Urinary bladder (tissue), 4 donors: ENCODE data around the gene NOC4L. TPM values are rescaled to one million over a fixed set of nuclear protein-coding genes. Genes with fewer than 3 reads are reported as not detected.
"Not testable (repeated sequence)": the region's sequence is repeated elsewhere in the genome, so short reads cannot be mapped to it uniquely, and the experiment has no call there.

Experiments used
- DNase-seq: peaks from one replicate; pipeline ENCODE4 v3.0.0-alpha.2; 2015; ENCODE audit errors: extremely low spot score
- H3K27ac ChIP-seq: one replicate; pipeline ENCODE4 v1.5.1; 2013; ENCODE audit warnings: low read depth, mild to moderate bottlenecking, moderate library complexity
- H3K36me3 ChIP-seq: one replicate; pipeline ENCODE4 v1.6.1; 2013; ENCODE audit warnings: mild to moderate bottlenecking, moderate library complexity; ENCODE audit not compliant: insufficient read depth
- H3K4me1 ChIP-seq: one replicate; pipeline ENCODE4 v1.6.1; 2013; ENCODE audit warnings: mild to moderate bottlenecking, moderate library complexity; ENCODE audit not compliant: insufficient read depth
- H3K4me3 ChIP-seq: one replicate; pipeline ENCODE4 v1.5.1; 2013; ENCODE audit warnings: low read depth, low read length
- WGBS: extraction: QIAGEN DNeasy Blood & Tissue Kit; methylation state at CpG from one replicate; pipeline ENCODE4 v1.1.7; 2013; 5-methylcytosine and 5-hydroxymethylcytosine counted together
- polyA plus RNA-seq: library from polyadenylated mRNA; stranded (reverse); fragments of 200-250 nt; gene quantifications from one replicate; pipeline ENCODE4 v1.2.3, GENCODE V29; 2013
- total RNA-seq: library from RNA; depleted of rRNA; stranded (reverse); fragments of >200 nt; gene quantifications from one replicate; pipeline ENCODE4 v1.2.3, GENCODE V29; 2014
- donor health status: healthy with polysubstance abuse.
- donor health status: healthy.

Gene NOC4L
- total and polyA plus RNA-seq, 2 donors, result 4.3 to 24.4 TPM

DNA sequence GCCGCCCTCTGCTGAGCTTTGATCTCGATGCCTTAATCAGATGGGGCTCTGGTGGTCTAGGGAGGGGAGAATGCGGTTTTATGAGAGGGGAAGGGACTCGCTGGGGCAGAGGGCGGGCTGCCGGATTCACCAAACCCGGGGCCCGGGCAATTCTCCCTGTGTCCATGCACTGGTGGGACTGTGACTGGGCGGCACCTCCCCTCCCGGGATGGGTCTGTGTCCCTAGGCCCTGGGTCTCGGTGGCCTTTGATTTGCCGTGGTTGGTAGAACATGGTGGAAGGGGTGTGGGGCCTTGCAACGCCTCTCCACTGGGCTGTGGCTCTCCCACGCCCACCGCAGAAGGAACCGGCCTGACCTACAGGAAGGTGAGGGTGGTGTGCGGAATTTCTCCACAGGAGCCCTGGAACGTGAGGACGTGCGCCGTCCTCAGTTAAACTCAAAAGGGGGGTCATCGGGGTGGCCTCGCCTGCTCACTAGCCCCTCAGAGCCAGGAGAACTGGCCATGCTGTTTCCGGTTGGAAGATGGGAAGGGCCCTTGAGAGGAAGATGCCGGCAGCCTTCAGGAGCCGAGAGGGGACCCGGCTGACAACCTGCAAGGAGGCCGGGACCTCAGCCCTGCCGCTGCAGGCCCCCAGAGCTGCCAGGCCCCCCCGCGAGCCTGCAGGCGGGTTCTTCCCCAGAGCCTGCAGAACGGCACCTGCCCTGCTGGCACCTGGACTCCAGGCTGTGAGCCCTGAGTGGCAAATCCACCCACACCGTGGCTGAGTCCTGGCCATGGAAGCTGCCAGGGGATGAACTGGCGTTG is 43.6 kb downstream of the NOC4L start:
- Histone ChIP-seq H3K4me1 (no peaks in the 10 kb centered on the region), H3K36me3 (no peaks in the 10 kb centered on the region), H3K27ac (no peak overlapping the region), H3K4me3 (no peak overlapping the region)
- WGBS, result 89% methylated on average over 35 of the region's 35 CpGs
- DNase-seq, result no peak

DNA sequence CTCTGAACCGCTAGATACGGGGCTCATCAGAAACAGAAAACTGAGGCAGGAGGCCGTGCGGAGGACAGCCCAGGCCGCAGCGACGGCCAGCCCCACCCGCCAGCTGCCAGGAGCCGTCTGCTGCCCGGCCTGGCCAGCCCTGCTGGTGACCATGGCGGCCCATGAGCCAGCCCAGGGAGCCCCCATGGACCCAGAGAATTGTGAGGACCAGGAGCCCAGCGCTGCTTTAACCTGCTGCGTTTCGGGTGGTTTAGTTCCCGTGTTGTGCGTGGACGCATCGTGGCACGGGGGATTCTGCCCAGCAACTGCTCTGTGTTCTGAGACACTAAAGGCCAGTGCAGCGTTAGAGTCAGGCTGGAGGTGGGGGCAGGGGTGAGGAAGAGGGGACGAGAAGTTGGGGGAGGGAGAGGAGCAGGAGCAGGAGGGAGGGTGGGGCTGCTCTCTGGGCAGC is 44.2 kb downstream of the NOC4L start:
- DNase-seq, result no peak
- H3K36me3 ChIP-seq, result no peaks in the 10 kb centered on the region
- H3K4me1 ChIP-seq, result no peaks in the 10 kb centered on the region
- WGBS, result 84% methylated on average over 21 of the region's 21 CpGs
- no peak overlapping the region for H3K27ac ChIP-seq
- H3K4me3 ChIP-seq, result no peak overlapping the region

DNA sequence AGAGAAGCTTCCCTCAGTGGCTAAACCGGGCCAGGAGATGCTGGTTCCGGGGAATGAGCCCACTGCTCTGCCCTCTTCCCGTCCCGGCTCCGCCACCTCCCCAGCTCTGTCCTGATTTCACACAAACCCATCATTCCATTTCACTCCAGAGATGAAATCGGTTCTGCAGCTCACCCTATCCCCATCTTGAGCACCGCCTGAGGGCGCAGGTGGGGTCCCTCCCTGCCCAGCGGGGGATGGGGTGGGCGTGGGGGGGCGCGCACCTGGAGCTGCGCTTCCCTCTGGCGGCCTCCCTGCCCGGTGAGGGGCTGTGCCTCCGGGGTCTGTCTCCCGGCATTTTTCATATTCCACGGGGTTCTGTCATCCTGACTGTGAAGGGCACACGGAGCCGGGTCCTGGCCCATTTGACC is 44.7 kb downstream of the NOC4L start:
- DNase-seq, result no peak
- Histone ChIP-seq H3K4me3 (peak overlapping the region; percentile 47), H3K27ac (peak overlapping the region; percentile 72), H3K4me1 (no peaks in the 10 kb centered on the region), H3K36me3 (no peaks in the 10 kb centered on the region)
- WGBS, result 17% methylated on average over 20 of the region's 20 CpGs

DNA sequence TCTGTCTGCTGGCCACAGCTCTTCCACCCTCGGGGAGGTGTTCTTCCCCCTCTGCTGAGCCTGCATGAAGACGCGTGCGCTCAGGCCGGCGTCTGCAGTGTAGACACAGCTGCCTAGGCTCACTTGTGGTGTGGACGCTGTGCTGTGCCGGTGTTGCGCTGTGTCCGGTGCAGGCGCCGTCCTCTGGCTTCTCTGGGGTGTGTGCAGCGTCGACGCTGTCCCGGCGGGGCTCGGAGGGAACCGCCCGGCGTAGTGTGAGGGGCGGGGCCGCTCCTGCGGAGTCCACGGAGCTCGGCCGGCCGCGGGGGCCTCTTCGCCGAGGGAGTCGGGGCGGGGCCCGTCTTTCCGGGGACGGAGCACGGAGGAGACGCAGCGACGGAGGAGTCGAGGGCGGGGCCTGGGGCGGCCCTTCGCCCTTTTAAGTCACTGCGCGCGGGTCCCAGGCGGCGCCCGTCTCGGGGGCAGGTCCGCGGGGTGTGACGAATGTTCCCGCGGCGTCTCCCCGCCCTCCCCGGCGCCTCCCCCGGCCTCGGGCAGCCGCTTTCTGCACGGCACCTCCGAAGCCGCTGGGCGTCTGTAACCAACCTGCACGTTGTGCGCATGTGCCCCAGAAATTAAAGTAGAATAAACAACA is 45.2 kb downstream of the NOC4L start:
- H3K4me3 ChIP-seq, result peak overlapping the region; percentile 47
- no peaks in the 10 kb centered on the region for H3K36me3 ChIP-seq
- no peaks in the 10 kb centered on the region for H3K4me1 ChIP-seq
- peak overlapping the region; percentile 72 for H3K27ac ChIP-seq
- peak; percentile 31 for DNase-seq
- WGBS, result under 1% methylated on average over 69 of the region's 69 CpGs

DNA sequence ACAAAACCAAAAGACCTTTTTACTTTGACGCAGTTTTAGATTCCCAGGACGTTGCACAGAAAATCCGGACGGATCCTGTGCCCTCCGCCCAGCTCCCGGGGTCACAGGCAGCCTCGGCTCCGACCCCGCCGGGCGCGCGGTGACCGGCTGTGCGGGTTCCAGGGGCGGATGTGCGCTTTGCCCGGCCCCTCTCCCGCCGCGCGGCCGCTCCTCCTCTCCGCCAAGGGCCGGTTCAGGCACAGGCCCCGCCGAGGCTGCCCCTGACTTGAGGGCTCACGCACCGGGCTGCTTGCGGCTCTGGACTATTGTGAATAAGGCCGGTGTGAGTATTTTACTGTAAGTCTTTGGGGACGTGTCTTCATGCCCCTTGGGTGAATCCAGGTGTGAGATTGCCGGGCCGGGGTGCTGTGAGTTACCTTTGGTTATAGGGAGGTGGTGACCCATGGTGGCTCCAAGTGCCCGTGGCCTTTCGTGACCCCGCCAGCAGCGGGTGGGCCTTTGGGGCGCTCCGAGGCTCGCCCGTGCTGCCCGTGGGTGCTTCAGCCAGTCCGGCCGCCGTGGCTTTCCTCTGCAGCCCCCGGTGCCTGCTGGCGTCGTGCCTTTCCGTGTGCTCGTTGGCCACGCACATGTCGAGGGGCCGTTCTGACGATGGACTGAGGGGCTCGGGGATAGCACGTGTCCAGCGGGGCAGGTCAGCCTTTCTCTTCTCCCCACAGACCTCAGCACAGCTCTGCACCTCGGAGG is 45.9 kb downstream of the NOC4L start:
- no peak for DNase-seq
- H3K36me3 ChIP-seq, result no peaks in the 10 kb centered on the region
- 40% methylated on average over 59 of the region's 59 CpGs for WGBS
- peak overlapping the region; percentile 47 for H3K4me3 ChIP-seq
- no peaks in the 10 kb centered on the region for H3K4me1 ChIP-seq
- no peak overlapping the region for H3K27ac ChIP-seq

DNA sequence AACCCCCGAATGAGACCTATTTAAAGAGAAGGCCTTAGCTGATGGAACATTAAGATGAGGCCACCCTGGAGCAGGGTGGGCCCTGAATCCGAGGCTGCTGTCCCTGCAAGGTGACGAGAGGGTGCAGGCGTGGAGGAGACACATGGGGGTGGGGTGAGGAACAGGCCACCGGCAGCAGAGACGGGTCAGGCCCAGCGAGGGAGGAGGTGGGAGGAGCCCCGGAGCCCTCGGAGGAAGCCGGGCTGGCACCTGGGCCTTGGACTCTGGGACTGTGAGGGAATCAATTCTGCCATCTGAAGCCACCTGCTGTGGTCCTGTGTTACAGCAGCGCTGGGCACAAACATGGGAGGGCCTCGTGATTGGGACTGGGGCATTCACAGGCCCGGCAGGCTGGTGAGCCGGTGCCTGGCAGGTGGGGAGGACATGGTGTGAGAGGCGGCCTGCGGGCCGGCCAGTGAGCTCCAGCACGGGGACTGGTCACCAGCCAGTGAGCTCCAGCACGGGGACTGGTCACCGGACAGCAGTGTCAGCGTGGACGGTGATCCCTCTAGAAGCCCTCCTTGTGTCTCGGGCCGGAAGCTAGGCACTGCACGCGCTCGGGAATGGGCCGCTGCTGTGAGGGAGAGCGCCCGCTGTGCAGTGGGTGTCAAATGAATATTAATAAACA is 46.7 kb downstream of the NOC4L start:
- 85% methylated on average over 30 of the region's 30 CpGs for WGBS
- H3K27ac ChIP-seq, result no peak overlapping the region
- H3K4me3 ChIP-seq, result no peak overlapping the region
- no peak for DNase-seq
- H3K4me1 ChIP-seq, result no peaks in the 10 kb centered on the region
- no peaks in the 10 kb centered on the region for H3K36me3 ChIP-seq

DNA sequence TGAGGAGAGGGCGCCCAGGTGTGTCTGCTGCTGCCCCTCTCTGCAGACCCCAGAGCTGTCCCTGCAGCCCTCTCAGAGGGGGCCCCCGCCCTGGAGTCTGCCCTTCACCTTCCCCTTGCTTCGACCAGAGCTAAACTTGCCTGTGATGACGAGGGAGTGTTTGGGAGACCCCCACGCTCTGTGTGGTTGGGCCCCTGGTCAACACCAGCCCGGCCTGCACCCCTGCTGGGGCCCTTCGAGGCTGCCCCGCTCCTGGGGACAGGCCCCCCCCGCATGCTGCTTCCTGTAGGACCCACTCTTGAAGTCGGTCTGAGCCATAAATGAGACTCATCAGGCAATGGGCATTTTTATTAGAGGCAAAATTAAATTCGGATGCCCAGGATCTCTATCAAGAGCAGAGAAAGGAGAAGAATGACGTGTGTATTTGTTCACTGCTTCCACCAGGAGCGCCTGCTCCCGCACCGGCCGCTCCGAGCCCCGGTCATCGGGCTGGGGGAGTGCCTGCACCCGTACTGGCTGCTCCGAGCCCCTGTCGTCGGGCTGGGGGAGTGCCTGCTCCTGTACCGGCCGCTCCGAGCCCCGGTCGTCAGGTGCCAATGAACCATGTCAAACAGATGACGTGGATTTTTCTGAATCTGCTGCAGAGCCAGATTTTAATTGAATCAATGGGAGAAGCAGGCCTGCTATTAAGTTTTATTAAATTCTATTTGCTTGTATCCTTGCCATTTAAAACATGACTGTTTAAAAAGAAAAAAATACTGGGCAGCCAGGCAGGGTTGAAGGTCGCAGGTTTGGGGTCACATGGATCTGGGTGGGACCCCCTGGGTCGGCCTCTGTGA is 47.7 kb downstream of the NOC4L start:
- Histone ChIP-seq H3K27ac (no peak overlapping the region), H3K4me1 (no peaks in the 10 kb centered on the region)
- 72% methylated on average over 31 of the region's 31 CpGs for WGBS

DNA sequence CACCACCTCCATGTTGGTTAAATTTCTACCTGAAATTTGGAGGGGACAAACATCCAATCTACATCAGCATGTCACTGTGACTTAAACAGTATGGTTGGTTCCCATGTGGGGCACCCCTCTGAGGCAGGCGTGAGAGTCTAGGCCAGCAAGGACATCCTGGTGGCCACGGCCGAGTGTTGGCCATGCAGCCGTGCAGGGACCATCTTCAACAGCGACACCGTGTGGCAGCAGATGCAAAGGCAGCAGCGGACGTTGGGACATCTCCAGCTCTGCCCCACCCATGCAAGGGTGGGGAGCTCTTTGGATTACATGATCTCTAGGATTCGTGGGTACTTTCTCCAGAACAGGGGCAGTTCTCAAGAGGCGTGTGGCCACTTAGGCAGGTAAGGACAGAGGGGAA is 49.8 kb downstream of the NOC4L start:
- Histone ChIP-seq H3K27ac (no peak overlapping the region), H3K4me1 (no peaks in the 10 kb centered on the region), H3K36me3 (no peaks in the 10 kb centered on the region), H3K4me3 (no peak overlapping the region)
- 54% methylated on average over 10 of the region's 10 CpGs for WGBS
- DNase-seq, result no peak

More for the DNA sequence above, 47.7 kb downstream of the NOC4L start:
- H3K36me3 ChIP-seq, result no peaks in the 10 kb centered on the region
- DNase-seq, result peak; percentile 20
- H3K4me3 ChIP-seq, result no peak overlapping the region

DNA sequence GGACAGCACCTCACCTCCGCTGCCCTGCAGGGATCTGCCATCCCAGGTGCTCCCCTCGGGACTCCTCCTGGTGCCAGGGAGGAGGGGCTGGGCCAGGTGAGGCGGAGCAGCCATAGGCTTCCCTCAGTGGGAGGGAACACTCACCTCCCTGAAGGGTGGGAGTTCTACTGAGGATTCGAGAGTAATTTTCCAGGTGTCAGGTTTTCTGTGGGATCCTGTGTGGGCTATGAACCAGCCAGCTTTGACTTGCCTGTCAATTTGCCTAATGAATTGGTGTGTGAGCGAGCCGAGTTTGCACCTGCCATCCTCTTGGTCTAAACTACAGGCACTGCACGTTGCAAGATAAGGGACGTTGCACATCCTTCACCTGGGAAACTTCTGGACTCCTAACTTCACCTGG is 50.3 kb downstream of the NOC4L start:
- WGBS, result 82% methylated on average over 8 of the region's 8 CpGs
- DNase-seq, result no peak
- Histone ChIP-seq H3K4me1 (no peaks in the 10 kb centered on the region), H3K36me3 (no peaks in the 10 kb centered on the region), H3K27ac (no peak overlapping the region), H3K4me3 (no peak overlapping the region)

DNA sequence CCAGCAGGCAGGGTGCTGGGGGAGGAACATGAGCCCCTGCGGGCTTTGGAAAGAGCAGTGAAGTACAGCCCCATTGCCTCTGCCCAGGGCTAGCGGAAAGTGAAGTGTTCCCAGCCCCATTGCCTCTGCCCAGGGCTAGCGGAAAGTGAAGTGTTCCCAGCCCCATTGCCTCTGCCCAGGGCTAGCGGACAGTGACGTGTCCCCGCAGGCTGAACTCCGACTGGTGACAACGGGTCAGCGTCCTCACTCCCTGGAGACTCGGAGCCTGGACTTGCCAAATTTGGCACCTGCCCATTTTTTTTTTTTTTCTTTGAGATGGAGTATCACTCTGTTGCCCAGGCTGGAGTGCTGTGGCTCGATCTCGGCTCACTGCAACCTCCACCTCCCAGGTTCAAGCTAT is 51.0 kb downstream of the NOC4L start:
- H3K4me3 ChIP-seq, H3K27ac ChIP-seq, DNase-seq, H3K36me3 ChIP-seq, H3K4me1 ChIP-seq: not testable (repeated sequence)
- WGBS, result 79% methylated on average over 12 of the region's 12 CpGs

DNA sequence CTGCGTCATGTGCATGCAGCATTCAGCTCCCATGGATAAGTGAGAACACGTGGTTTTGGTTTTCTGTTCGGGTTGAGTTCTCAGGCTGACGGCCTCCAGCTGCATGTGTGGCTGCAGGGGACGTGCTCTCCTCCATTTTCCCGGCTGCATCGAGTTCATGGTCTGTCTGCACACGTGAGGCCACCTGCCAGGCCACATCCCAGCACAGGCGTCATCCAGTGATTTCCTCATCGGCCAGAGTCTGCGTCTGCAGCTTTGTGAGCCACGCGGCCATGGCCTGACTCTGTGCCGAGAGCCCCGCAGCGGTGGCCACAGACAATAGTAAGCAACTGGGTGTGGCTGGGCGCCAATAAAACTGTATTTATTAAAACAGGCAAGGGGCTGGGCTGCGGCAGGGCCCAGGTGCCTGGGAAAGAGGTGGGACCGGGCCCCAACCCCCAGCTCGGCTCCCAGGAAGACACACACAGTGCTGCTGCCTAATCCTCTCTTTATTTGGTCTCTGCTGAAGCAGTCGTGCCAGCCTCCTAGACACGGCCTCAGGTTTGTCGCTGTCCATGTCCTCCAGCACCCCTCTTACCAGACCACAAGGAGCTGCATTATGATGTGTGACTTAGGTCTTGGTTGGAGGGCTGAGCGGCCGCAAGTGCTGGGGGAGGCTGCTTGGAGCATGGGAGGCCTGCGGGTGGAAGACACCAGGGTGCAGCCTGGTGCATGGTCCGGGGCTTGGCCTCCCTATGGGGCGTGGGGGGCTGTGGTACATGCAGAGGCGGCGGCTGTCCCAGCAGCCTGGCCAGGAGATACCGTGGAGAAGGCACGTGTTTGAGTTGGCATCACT is 52.0 kb downstream of the NOC4L start:
- WGBS, result 69% methylated on average over 32 of the region's 32 CpGs
- Histone ChIP-seq H3K4me1 (no peaks in the 10 kb centered on the region), H3K27ac (no peak overlapping the region), H3K36me3 (no peaks in the 10 kb centered on the region), H3K4me3 (no peak overlapping the region)
- no peak for DNase-seq

DNA sequence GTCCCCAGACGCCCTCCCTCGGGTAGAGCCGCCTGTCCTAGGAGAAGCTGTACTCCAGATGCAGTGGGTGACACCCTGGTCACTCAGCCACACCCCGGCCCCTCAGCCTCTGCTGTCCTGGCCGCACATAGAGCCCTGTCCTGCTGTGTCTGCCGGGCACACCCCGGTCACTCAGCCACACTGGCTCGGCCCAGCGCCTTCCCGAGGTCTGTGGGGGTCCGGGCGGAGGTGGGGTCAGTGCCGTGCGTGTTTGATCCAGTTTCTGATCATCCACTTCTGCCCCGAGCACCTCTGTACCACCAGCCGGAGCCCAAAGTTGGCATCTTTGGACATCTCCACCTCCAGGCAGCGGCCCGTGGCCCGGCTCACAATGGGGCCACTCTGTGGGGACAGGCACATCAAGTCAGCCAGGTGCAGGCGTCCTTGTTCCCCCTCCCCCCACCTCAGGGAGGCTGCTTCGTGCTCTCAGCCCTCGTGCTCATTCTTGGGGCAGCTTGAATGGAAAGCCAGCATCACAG is 52.7 kb downstream of the NOC4L start:
- Histone ChIP-seq H3K36me3 (no peaks in the 10 kb centered on the region), H3K4me1 (no peaks in the 10 kb centered on the region), H3K27ac (no peak overlapping the region), H3K4me3 (no peak overlapping the region)
- WGBS, result 89% methylated on average over 22 of the region's 22 CpGs
- DNase-seq, result no peak
